NCI-H2196 (cell line): ENCODE data around the gene SLC51A.
"Not testable (repeated sequence)": the region's sequence is repeated elsewhere in the genome, so short reads cannot be mapped to it uniquely, and the experiment has no call there.

ENCODE experiments used
- DNase-seq: peaks from one replicate; lab custom pipeline; 2025; ENCODE audit not compliant: unreplicated experiment; lab: John Stamatoyannopoulos, UW

The SLC51A gene

GRCh38 chr3:196216089-196216564 lies at the start of gene SLC51A:
SLC51A (plus strand) TSS chr3:196216534; CDS start chr3:196216713, 179 bp downstream.
- DNase-seq, result peak; percentile 66

- DNase-seq, result no peak
Observed at GRCh38 chr3:196166741-196167140, 49.6 kb upstream of the SLC51A start.

- peak; percentile 100 for DNase-seq
Observed at GRCh38 chr3:196168808-196169391, 47.4 kb upstream of the SLC51A start.

GRCh38 chr3:196169836-196170240 lies 46.5 kb upstream of the SLC51A start:
- no peak for DNase-seq

- DNase-seq, result not testable (repeated sequence)
Observed at GRCh38 chr3:196170296-196170695, 46.0 kb upstream of the SLC51A start.

- DNase-seq, result no peak
Observed at GRCh38 chr3:196174652-196175051, 41.7 kb upstream of the SLC51A start.

- DNase-seq, result no peak
Observed at GRCh38 chr3:196175116-196175625, 41.2 kb upstream of the SLC51A start.

- no peak for DNase-seq
Observed at GRCh38 chr3:196175722-196176121, 40.6 kb upstream of the SLC51A start.

GRCh38 chr3:196177567-196177966 lies 38.8 kb upstream of the SLC51A start:
- no peak for DNase-seq

GRCh38 chr3:196177967-196178366 lies 38.4 kb upstream of the SLC51A start:
- DNase-seq, result no peak

- DNase-seq, result no peak
Observed at GRCh38 chr3:196178993-196179379, 37.3 kb upstream of the SLC51A start.

- peak; percentile 91 for DNase-seq
Observed at GRCh38 chr3:196179380-196180308, 36.7 kb upstream of the SLC51A start.

- DNase-seq, result no peak
Observed at GRCh38 chr3:196180346-196180745, 36.0 kb upstream of the SLC51A start.

GRCh38 chr3:196181127-196181546 lies 35.2 kb upstream of the SLC51A start:
- peak; percentile 46 for DNase-seq

- not testable (repeated sequence) for DNase-seq
Observed at GRCh38 chr3:196184169-196184432, 32.2 kb upstream of the SLC51A start.

- DNase-seq, result no peak
Observed at GRCh38 chr3:196184881-196185280, 31.5 kb upstream of the SLC51A start.

- DNase-seq, result peak; percentile 74
Observed at GRCh38 chr3:196186651-196187573, 29.4 kb upstream of the SLC51A start.

- no peak for DNase-seq
Observed at GRCh38 chr3:196189566-196190347, 26.6 kb upstream of the SLC51A start.

GRCh38 chr3:196192036-196192523 lies 24.3 kb upstream of the SLC51A start:
- DNase-seq, result no peak

GRCh38 chr3:196192524-196193051 lies 23.7 kb upstream of the SLC51A start:
- DNase-seq, result peak; percentile 61
